ENCODE data around the gene COL4A1. TPM values are rescaled to one million over a fixed set of nuclear protein-coding genes. Genes with fewer than 3 reads are reported as not detected.

The COL4A1 gene
- total and polyA plus RNA-seq, 4 donors = 73.3 to 910 (median 472) TPM

GRCh38 chr13:110311443-110312338, 4.7 kb upstream of the COL4A1 start:
- intact Hi-C loops (cut with DNase I) = loop anchor here in 1 of 2 donors (10.0 kb wide), 1 partner anchor 103 kb away; no protein-coding TSS in a partner anchor
- H3K4me3 ChIP-seq (ENCODE audit: low read length in 2 of 2) = peak overlapping the region; percentile 4 to 24
- no peaks in the 10 kb centered on the region for H3K27me3 ChIP-seq (ENCODE audit: control insufficient read depth in 1 of 2, insufficient read depth in 2 of 2, low read length in 1 of 2)
- no peaks in the 10 kb centered on the region for H3K9me3 ChIP-seq (ENCODE audit: control insufficient read depth, low read length)
- peaks cover 0 to 4% of the 10 kb centered on the region in 2 donors for H3K4me1 ChIP-seq (ENCODE audit: control insufficient read depth in 1 of 2, insufficient read depth in 2 of 2, low read length in 2 of 2)
- ATAC-seq (ENCODE audit: low FRiP score) (no peak), DNase-seq (no peak)
- 17 to 21% methylated on average over 30 of the region's 30 CpGs for WGBS, 2 donors
- H3K27ac ChIP-seq (ENCODE audit: low read depth in 1 of 2, low read length in 2 of 2) = peak overlapping the region; percentile 7 to 50
- H3K36me3 ChIP-seq (ENCODE audit: control insufficient read depth in 1 of 2, insufficient read depth in 2 of 2, low read length in 1 of 2) = peaks cover 0 to 1% of the 10 kb centered on the region in 2 donors

- peaks cover 0 to 4% of the 10 kb centered on the region in 2 donors for H3K4me1 ChIP-seq (ENCODE audit: control insufficient read depth in 1 of 2, insufficient read depth in 2 of 2, low read length in 2 of 2)
- H3K27ac ChIP-seq (ENCODE audit: low read depth in 1 of 2, low read length in 2 of 2) = peak overlapping the region; percentile 24 to 50
- peaks cover 0 to 1% of the 10 kb centered on the region in 2 donors for H3K36me3 ChIP-seq (ENCODE audit: control insufficient read depth in 1 of 2, insufficient read depth in 2 of 2, low read length in 1 of 2)
- intact Hi-C loops (cut with DNase I) = loop anchor here in 1 of 2 donors (10.0 kb wide), 1 partner anchor 104 kb away; no protein-coding TSS in a partner anchor
- peak overlapping the region; percentile 42 to 89 for H3K4me3 ChIP-seq (ENCODE audit: low read length in 2 of 2)
- H3K27me3 ChIP-seq (ENCODE audit: control insufficient read depth in 1 of 2, insufficient read depth in 2 of 2, low read length in 1 of 2) = no peaks in the 10 kb centered on the region
- DNase-seq = no peak
- no peaks in the 10 kb centered on the region for H3K9me3 ChIP-seq (ENCODE audit: control insufficient read depth, low read length)
- 32 to 50% methylated on average over 14 of the region's 14 CpGs for WGBS, 2 donors
- ATAC-seq (ENCODE audit: low FRiP score) = no peak
Measured at GRCh38 chr13:110310541-110311442, 3.8 kb upstream of the COL4A1 start.

- H3K4me1 ChIP-seq (ENCODE audit: control insufficient read depth in 1 of 2, insufficient read depth in 2 of 2, low read length in 2 of 2) = peaks cover 0 to 4% of the 10 kb centered on the region in 2 donors
- H3K36me3 ChIP-seq (ENCODE audit: control insufficient read depth in 1 of 2, insufficient read depth in 2 of 2, low read length in 1 of 2) = peaks cover 0 to 1% of the 10 kb centered on the region in 2 donors
- no peaks in the 10 kb centered on the region for H3K9me3 ChIP-seq (ENCODE audit: control insufficient read depth, low read length)
- no peaks in the 10 kb centered on the region for H3K27me3 ChIP-seq (ENCODE audit: control insufficient read depth in 1 of 2, insufficient read depth in 2 of 2, low read length in 1 of 2)
- H3K27ac ChIP-seq (ENCODE audit: low read depth in 1 of 2, low read length in 2 of 2) = peak overlapping the region; percentile 51 to 80
- intact Hi-C loops (cut with DNase I) = loop anchor here (5.0 to 10.0 kb wide), 5 partner anchors 32 to 105 kb away; no protein-coding TSS in a partner anchor
- WGBS, 2 donors = 10 to 23% methylated on average over 16 of the region's 16 CpGs
- ATAC-seq (ENCODE audit: low FRiP score) (no peak), DNase-seq (no peak)
- H3K4me3 ChIP-seq (ENCODE audit: low read length in 2 of 2) = peak overlapping the region; percentile 55 to 89
Measured at GRCh38 chr13:110309661-110310524, 2.9 kb upstream of the COL4A1 start.

- peak overlapping the region; percentile 55 to 89 for H3K4me3 ChIP-seq (ENCODE audit: low read length in 2 of 2)
- DNase-seq (no peak), ATAC-seq (ENCODE audit: low FRiP score) (no peak)
- H3K4me1 ChIP-seq (ENCODE audit: control insufficient read depth in 1 of 2, insufficient read depth in 2 of 2, low read length in 2 of 2) = peaks cover 1 to 4% of the 10 kb centered on the region in 2 donors
- peak overlapping the region; percentile 51 to 80 for H3K27ac ChIP-seq (ENCODE audit: low read depth in 1 of 2, low read length in 2 of 2)
- no peaks in the 10 kb centered on the region for H3K9me3 ChIP-seq (ENCODE audit: control insufficient read depth, low read length)
- intact Hi-C loops (cut with DNase I) = loop anchor here (5.0 kb wide), 4 partner anchors 33 to 87 kb away; no protein-coding TSS in a partner anchor
- peaks cover 0 to 1% of the 10 kb centered on the region in 2 donors for H3K36me3 ChIP-seq (ENCODE audit: control insufficient read depth in 1 of 2, insufficient read depth in 2 of 2, low read length in 1 of 2)
- H3K27me3 ChIP-seq (ENCODE audit: control insufficient read depth in 1 of 2, insufficient read depth in 2 of 2, low read length in 1 of 2) = no peaks in the 10 kb centered on the region
- WGBS, 2 donors = 0 to 2% methylated on average over 31 of the region's 31 CpGs
Measured at GRCh38 chr13:110308656-110309359, 1.9 kb upstream of the COL4A1 start.

- peak overlapping the region; percentile 80 to 91 for H3K27ac ChIP-seq (ENCODE audit: low read depth in 1 of 2, low read length in 2 of 2)
- peak; percentile 25 for ATAC-seq (ENCODE audit: low FRiP score)
- H3K4me3 ChIP-seq (ENCODE audit: low read length in 2 of 2) = peak overlapping the region; percentile 55 to 89
- H3K9me3 ChIP-seq (ENCODE audit: control insufficient read depth, low read length) = no peaks in the 10 kb centered on the region
- intact Hi-C loops (cut with DNase I) = loop anchor here (2.0 to 5.0 kb wide), 5 partner anchors 34 to 105 kb away; no protein-coding TSS in a partner anchor
- H3K27me3 ChIP-seq (ENCODE audit: control insufficient read depth in 1 of 2, insufficient read depth in 2 of 2, low read length in 1 of 2) = no peaks in the 10 kb centered on the region
- peaks cover 0 to 1% of the 10 kb centered on the region in 2 donors for H3K36me3 ChIP-seq (ENCODE audit: control insufficient read depth in 1 of 2, insufficient read depth in 2 of 2, low read length in 1 of 2)
- WGBS, 2 donors = 0 to 1% methylated on average over 63 to 64 of the region's 64 CpGs
- DNase-seq = no peak
- H3K4me1 ChIP-seq (ENCODE audit: control insufficient read depth in 1 of 2, insufficient read depth in 2 of 2, low read length in 2 of 2) = peaks cover 6 to 7% of the 10 kb centered on the region in 2 donors
Measured at GRCh38 chr13:110307767-110308655, 1.1 kb upstream of the COL4A1 start.

GRCh38 chr13:110306340-110306959, 507 bp downstream of the COL4A1 start:
- WGBS, 2 donors = 1% methylated on average over 46 to 53 of the region's 53 CpGs
- DNase-seq = no peak
- Histone ChIP-seq H3K4me1 (ENCODE audit: control insufficient read depth in 1 of 2, insufficient read depth in 2 of 2, low read length in 2 of 2) (peaks cover 8 to 11% of the 10 kb centered on the region in 2 donors), H3K36me3 (ENCODE audit: control insufficient read depth in 1 of 2, insufficient read depth in 2 of 2, low read length in 1 of 2) (peaks cover 0 to 1% of the 10 kb centered on the region in 2 donors), H3K27me3 (ENCODE audit: control insufficient read depth in 1 of 2, insufficient read depth in 2 of 2, low read length in 1 of 2) (no peaks in the 10 kb centered on the region), H3K9me3 (ENCODE audit: control insufficient read depth, low read length) (no peaks in the 10 kb centered on the region), H3K27ac (ENCODE audit: low read depth in 1 of 2, low read length in 2 of 2) (peak overlapping the region; percentile 80 to 89), H3K4me3 (ENCODE audit: low read length in 2 of 2) (peak overlapping the region; percentile 55 to 89)
- peak; percentile 8 for ATAC-seq (ENCODE audit: low FRiP score)
- intact Hi-C loops (cut with DNase I) = loop anchor here (2.0 to 5.0 kb wide), 5 partner anchors 36 to 106 kb away; no protein-coding TSS in a partner anchor

All from aorta (tissue), 5 donors.